GM19351 (cell line): ENCODE measurements around the gene ALX1.

Experiments
- ATAC-seq: cut with Tn5 transposase; IDR thresholded peaks from one replicate; pipeline ENCODE4 v1.9.1; 2021; ENCODE audit warnings: mild to moderate bottlenecking, moderate library complexity; ENCODE audit not compliant: unreplicated experiment

Gene ALX1

GRCh38 chr12:85280165-85280983, at the start of gene ALX1:
TSS of gene ALX1 (plus strand) at chr12:85280220. CDS start at chr12:85280262, 42 bp downstream.
- ATAC-seq, result no peak

GRCh38 chr12:85237327-85237726, 42.7 kb upstream of the ALX1 start:
- no peak for ATAC-seq

GRCh38 chr12:85244561-85244960, 35.5 kb upstream of the ALX1 start:
- ATAC-seq, result no peak

GRCh38 chr12:85253853-85254252, 26.2 kb upstream of the ALX1 start:
- no peak for ATAC-seq

GRCh38 chr12:85257671-85258070, 22.3 kb upstream of the ALX1 start:
- ATAC-seq, result no peak

GRCh38 chr12:85260447-85260846, 19.6 kb upstream of the ALX1 start:
- ATAC-seq, result no peak

GRCh38 chr12:85260896-85261295, 19.1 kb upstream of the ALX1 start:
- no peak for ATAC-seq

GRCh38 chr12:85266356-85266755, 13.7 kb upstream of the ALX1 start:
- ATAC-seq, result no peak

GRCh38 chr12:85273381-85274314, 6.4 kb upstream of the ALX1 start:
- peak; percentile 87 for ATAC-seq

- ATAC-seq, result no peak
Measured at GRCh38 chr12:85274315-85274651, 5.7 kb upstream of the ALX1 start.

GRCh38 chr12:85275374-85275773, 4.6 kb upstream of the ALX1 start:
- no peak for ATAC-seq

- ATAC-seq, result no peak
Measured at GRCh38 chr12:85277191-85277590, 2.8 kb upstream of the ALX1 start.

- no peak for ATAC-seq
Measured at GRCh38 chr12:85277900-85278597, 2.0 kb upstream of the ALX1 start.

GRCh38 chr12:85278598-85279448, 1.2 kb upstream of the ALX1 start:
- no peak for ATAC-seq

- no peak for ATAC-seq
Measured at GRCh38 chr12:85279449-85280164, 413 bp upstream of the ALX1 start.

GRCh38 chr12:85280984-85281630, 1.1 kb downstream of the ALX1 start:
- no peak for ATAC-seq

GRCh38 chr12:85281636-85282312, 1.8 kb downstream of the ALX1 start:
- ATAC-seq, result no peak

- ATAC-seq, result no peak
Measured at GRCh38 chr12:85283560-85283959, 3.5 kb downstream of the ALX1 start.

GRCh38 chr12:85296362-85296761, 16.3 kb downstream of the ALX1 start:
- no peak for ATAC-seq
